ENCODE measurements around the gene P2RY6.

The P2RY6 gene

DNA sequence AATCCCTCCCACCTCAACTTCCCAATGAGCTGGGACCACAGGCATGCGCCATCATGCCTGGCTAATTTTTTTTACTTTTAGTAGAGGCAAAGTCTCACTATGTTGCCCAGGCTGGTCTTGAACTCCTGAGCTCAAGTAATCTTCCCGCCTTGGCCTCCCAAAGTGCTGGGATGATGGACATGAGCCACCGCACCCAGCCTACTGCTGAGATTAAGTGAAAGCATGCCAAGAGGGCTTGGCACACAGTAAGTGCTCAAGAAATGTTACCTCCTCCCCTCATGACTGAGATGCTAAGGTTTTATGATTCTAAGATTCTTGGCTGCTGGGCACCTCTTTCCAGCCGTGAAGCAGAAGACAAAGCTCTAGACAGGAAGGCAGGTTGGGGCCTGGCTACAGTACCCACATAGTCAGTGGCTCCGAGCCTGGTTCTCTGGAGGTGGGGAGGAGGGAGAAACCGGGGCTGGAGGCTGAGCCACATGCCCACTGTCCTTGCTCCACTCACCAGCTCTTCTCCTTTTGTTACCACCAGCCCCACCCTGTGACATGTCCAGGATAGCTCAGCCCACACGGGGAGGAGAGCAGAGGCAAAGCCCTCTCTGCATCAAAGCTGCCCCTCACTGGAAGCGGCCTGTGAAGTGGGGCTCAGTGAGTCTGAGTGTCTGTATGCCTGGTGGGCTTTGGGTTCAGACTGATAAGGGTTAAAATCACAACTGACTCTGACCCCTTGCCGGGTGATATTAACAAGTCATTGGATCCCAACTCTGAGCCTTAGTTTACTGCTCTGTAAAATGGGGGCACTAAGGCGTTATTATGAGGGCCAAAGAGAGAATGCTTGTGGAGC is 48.8 kb downstream of the P2RY6 start:
- no peak for DNase-seq

DNA sequence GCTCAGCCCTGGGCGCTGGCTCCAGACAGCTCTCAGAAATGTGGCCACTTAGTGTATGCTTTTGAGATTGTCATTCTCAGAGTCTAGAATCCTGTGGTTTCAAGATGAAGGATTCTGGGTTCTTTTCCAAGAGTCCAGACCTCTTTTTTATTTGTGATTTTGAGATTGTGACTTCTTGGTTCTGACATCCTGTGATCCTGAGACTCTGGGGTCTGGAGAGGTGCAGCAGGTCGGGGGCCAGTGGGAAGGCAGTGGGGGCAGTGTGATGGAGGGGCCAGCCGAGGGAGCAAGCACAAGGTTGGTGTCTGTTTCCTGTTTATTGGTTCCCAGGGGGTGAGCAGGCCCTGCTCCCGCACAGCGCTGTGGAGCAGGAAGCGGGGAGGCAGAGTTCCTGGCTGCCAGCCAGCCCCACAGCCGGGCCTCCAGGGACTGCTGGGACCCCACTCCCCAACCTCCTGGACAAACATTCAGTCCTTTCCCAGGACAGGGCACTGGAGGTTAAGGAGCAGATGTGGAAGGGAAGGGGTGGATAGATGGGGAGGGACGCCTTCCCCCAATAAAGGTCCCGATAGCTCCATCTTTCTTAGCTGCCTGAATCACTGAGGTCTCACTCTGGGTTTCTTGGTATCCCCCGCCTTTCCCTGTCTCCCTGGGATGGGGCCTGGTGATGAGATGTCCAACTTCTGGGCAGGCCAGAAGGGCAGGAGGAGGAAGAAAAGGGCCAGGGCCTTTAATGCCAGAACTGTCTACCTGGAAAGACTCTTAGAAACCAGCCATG is 49.7 kb downstream of the P2RY6 start:
- no peak for DNase-seq

DNA sequence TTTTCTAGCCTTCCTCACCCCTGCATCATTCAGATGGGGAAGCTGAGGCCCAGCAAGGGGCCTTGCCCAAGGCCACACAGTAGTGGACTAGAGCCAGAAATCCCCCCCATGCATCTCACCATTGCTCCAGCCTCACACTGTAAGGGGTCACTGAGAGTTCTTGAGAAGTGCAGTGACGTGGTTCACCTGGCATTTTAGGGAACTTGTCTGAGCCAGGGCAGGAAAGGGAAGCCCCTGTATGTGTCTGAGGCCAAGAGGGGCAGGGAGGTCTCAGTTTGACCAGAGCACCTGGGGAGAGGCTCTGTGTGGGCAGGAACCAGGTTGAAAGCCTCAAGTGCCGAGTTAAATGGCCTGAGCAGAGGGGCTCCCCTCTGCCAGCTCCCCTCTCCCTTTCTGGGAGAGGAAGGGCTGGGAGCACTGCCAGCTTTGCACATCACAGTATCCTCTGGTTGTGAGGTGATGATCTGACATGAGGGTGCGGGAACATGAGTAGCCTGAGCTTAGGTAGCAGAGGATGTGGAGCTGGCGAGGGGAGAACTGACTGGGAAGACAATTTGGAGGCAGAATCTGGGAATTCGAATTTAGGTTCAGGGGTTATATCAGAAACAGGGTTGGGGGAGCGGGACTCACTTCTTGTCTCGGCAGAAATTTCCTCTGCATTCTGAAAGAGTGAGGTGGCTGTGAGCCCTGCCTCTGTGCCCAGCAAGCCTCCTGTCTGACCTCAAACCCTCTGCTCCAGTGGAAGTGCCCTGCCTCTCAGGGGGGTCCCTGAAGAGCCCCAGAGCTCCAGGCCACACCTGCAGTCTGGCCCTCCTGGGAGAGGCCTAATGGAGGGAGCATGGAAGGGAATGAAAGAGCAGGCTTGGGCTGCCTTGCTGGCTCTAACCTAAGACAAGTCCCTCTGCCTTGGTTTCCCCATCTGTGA is 50.5 kb downstream of the P2RY6 start:
- peak in 1 of 2 donors; percentile 45 for DNase-seq

DNA sequence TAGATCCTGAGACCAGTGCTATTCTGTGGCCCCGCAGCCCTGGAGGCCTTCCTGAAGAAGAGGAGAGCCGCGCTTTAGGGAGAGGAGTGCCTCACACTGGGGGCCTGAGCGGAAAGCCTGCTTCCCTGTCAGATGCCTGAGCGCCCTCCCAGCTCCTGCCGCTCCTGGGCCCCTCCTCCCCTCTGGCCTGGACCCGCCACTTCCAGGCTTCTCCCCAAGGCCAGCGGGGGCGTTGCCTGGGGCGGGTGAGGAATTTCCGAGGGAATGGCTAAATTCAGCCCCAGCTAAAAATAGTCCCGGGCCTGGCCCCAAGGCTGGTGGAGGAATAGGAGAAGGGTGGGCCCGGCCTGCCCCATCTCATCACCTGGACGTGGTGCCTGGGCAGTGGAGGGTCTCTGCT is 51.3 kb downstream of the P2RY6 start:
- no peak for DNase-seq

DNA sequence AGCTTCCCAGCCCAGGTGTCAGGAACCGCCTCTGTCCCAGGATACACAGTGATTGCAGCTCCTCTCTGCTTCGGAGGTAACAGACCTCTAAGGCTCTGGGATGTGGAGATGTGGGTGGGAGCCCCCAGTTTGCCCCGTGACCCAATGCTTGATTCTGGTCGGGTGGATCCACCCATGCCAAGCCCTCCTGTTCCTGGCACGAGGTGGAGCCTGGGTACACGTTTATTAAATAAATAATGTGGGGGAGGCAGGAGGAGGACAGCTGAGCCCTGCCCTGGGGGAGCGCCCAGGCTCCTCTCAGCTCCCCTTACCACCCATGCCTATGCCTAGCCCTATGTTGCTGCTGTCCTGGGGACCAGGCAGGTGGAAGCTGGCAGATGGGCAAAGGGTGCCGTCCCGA is 52.0 kb downstream of the P2RY6 start:
- DNase-seq, result no peak

DNA sequence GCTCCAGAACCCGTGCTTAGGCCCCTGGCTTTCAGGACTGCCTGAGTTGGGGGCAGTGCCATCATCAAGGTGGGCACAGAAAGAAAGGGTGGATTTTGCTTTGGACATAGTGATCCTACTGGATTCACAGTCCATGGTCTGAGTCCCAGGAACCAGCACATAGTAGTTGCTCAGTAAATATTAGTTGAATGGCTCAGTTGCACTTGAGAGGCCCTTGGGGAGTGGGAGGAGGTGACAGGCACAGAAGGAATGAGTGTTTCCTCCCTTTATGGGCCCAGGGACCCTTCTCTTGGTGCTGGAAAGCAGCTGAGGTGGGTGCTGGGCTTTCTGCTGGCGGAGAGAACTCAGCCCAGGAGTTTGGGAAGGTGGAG is 52.5 kb downstream of the P2RY6 start:
- no peak for DNase-seq

DNA sequence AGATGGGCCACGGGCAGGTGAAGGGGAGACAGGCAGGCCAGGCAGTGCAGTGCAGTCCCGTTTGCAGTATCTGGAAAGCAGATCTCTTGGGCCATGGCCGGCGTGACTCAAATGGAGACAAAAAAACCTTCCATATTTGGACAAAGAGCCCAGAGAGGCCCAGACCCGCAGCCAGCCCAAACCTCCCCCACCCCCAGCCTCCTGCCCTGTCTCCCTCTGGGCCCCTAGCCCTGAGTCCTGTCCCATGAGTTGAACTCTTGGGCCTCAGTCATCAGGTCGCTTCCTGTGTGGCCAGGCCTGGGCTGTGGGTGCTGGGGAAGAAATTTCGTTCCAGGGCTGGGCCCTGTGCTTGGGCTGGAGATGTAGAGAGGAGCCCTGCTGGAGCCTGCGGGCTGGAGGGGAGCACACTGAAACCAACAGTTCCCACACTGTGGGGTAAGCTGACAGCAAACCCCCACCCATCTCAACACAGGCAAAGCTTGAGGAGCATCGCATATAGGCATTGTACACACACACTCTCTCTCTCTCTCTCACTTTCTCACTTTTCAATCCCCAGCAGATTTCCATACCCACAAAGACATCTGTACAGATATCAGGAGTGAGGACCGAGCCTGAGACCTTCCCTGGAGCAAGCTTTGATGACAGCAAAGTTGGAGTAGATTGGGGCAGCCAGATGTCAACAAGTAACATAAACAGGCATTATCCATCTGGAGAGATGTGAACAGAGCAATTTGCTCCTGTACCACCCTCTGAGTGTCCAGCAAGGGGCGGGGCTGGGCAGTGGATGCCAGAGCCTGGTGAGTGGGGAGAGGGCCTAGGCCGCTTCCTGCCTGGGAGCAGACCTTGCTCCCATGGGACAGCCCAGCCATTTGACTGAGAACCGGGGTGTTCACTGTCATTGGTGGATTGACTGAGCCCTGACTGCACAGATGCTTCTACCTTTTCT is 53.2 kb downstream of the P2RY6 start:
- DNase-seq, result no peak

DNA sequence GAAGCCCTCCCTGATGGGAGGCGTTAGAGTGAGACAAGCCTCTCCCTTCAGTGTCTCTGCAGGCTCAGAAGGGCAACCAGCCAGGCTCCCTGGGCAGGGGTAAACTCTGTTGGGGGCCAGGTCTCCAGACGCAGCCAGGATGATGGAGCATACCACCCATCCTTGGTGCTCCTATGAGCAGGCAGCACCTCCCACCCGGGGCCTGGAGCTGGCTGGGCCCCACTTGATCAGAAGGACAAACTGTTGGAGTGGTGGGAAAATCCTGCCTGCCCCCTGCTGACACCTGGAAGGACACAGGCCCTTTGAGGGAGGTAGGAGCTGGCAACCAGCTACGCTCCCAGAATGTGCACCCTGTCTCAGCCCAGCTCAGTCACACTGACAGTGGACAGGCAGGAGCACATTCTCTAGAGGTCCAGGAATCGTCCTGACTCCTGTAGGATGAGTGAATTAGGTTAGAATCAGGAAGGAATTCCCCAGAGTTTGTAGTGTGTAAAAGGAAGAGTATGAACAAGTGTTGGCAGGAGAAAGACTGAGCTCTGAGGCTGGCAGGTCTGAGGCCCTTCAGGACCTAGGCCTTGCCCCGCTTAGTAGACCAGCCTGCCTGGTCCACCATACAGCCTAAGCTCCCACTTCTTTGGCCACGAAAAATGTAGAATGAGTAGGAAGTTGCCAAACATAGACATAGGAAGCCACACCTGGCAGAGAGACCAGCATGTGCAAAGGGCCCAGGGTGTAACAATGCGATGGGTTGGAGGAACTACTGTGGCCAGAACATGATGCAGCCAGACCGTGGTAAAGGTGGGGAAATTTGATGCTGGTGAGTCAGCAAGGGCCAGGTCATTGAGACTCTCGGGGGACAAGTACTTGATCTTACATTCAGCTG is 55.0 kb downstream of the P2RY6 start:
- DNase-seq, result no peak

DNA sequence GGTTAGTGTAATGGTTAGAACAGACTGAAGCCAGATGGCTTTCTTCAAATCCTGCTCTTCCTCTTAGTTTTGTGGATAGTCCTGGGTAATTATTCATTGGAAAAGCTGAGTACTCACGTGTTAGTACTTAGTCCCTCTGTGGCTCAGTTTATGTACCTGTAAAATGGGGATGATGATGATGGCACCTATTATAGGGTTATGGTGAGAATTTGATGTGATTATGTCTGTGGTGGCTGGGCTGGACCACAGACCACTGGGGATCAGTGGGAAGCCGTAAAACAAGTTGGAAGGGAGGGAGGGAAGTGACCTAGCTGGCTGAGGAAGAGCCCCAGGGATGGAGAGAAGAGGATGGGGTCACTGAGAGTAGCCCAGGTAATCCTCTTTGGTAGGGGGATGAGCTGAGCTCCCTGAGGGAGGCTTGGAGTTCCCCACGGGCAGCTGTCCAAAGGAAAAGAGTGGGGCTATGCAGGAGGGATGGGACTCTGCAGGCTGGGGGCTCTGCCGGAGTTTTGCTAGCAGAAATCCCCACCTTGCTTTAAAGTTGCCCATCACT is 55.8 kb downstream of the P2RY6 start:
- DNase-seq, result no peak

DNA sequence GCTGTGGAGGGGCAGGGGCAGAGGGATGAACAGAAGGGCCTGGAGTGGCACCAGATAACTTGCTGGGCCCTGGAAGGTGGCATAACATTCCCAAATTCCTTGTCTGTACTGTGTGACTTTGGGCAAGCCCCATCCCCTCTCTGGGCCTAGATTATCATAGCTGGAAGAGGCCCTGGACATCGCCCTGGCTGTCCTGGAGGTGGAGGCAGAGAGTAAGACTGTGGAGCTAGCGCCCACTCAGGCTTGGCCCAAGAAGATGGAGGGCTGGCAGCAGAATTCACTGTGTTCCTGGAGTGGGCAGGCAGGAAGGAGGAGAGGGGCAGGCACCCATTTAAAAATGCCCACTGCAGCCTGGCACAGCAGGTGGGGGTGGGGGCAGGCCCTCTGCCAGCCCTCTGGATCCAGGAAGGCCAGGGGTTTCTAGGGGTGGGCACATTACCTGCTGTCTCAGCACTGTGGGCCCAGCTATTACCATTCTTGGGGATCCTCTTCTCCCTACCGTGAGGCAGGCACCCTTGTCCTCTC is 58.5 kb downstream of the P2RY6 start:
- no peak for DNase-seq

DNA sequence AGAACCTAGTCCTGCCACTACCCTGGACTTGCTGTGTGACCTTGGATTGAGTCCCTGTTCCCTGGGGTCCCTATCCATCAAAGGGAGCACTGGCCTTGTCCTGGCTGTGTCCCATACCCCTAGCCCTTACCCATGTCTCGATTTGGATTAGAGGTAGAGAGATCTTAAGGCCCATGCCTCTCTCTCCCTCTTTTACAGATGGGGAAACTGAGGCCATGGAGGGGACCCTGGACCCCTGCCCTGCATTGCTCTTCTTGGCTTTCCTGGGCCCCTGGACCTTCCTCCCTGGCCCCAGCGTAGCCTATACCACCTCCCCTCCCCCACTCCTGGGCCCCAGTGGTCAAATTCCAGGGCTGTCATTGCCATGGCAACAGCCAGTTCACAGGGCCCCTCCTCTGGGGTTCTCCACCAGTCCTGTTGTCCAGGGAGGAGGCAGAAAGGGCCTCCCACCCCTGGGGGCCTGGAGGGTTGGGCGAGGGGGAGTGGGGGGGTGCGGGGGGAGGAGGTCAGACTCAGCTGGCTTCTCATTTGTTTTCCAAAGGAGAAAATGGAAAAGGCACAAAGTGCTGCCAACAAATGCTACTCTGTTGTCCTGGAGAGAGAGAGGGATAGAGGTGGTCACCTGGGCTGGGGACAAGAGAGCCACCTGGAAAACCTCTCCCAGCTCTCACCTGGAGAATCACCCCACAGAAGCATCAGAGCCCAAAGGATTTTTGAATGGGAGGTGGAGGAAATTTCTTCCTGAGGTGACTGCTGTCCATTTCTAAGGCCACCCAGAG is 59.2 kb downstream of the P2RY6 start:
- DNase-seq, result no peak

DNA sequence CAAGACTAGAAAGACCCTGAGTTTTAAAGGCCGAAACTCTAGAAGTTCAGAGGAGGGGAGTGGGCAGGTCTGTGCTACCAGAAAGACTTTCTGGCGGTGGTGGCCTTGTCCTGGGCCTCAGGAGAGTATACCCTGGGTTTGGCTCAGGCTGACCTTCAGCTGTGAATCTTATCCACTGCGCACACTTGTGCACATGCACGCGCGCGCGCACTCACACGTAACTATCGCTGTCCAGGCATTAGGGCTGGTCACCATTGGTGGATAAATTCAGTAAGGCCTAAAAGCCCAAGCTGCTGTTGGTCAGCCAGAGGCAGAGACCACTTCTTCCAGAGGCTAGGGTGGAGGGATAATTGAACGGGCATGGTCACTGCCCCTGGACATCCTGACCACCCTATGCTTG is 61.0 kb downstream of the P2RY6 start:
- no peak for DNase-seq

DNA sequence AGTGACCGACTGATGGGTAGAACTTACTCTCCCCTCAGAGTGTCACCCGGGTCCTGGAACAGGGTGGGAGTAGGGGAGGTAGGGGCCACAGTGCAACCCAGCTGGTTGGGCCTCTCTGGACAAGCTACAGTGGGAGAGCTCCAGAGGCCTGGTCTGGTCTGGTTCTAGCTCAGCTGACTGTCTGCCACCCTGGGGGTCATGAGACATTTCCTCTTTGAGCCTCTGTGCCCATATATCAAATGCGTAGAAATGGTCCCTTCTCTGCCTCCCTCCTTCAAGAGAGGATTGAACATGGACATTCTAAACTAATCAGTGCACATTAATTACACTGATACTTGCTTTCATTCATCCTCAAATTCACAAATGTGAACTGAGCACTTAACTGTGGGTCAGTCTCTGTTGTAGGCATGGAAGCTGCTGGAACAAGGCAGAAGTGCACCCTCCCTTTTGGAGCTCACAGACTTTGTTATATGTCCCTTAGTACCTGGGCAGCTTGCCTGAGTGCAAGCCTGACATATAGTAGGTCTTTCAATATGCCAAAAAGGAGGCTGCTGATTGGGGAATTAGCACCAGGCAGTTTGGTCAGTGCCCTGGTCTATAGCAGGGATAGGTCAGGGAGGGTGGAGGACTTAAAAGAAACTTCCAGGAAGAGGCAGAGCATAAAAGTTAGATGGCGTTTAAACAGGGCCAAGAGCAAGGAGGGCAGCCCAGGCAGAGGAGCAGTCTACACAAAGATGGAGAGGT is 61.7 kb downstream of the P2RY6 start:
- DNase-seq, result no peak

DNA sequence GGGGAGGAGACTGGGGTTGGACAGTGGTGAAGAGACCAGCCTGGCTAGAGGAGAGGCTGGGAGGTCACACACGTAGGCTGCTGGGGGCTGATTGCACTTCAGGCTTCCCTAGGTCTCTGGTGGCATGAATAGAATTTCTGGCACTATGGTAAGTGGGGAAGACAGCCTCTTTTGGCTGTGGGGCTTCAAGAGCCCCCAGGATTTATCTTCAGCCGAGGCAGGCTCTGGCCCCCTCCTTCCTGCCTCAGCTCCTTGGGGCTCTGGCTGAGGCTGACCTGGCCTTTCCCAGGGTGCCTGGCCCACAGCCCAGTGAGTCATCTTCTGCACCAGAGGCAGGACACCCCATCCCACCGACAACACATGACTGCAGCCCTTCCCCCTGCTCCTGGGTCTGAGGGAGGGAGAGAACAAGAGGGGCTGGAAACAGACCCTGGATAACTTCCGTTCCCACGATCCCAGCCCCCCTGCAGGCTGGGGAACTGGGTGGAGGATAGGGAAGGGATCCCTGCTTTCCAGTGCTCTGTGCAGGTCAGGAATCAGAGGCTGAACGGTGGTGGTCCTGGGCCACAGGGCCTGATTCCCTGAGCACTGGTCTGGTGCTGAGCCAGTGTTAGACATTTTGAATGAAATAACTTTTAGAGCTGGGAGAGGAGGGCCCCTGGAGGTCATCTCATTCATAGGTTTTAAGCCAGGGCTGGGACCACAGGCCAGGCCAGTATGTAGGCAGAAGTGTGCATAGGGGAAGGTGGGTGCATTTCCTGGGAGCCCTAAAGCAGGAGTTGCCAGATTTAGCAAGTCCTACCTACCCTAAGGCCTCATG is 62.5 kb downstream of the P2RY6 start:
- no peak for DNase-seq

DNA sequence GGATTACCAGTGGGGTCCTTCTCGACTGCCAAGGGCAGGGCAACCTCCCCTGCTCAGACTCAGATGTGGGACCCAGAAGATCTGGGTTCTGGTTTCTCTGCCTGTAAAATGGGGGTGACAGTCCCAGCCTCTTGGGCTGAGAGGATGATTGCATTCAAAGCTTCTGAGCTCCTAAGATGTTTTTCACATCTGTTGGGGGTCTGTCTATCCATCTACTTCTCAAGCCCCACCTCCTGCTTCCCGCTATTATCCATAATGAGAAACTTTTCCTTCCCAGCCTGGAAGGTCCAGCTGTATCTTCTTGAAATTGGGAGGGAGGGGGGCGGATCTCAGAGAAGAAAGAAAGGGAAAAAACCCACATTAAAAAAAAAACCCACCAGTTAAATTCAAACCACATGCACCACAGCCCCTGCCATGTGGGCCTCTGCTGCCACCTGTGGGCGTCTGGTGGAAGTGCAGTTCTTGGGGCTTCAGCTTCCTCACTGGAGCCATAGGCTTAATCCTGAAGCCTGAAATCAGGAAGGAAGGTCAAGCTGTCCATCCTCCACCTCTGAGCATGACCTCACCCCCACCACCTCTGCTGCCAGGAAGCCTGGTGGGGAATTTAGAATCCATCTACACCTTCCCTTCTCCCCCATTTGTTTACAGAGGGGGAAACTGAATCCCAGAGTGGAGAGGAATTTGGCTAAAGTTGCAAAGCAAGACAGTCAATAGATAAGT is 63.2 kb downstream of the P2RY6 start:
- DNase-seq, result peak; percentile 73 to 79

DNA sequence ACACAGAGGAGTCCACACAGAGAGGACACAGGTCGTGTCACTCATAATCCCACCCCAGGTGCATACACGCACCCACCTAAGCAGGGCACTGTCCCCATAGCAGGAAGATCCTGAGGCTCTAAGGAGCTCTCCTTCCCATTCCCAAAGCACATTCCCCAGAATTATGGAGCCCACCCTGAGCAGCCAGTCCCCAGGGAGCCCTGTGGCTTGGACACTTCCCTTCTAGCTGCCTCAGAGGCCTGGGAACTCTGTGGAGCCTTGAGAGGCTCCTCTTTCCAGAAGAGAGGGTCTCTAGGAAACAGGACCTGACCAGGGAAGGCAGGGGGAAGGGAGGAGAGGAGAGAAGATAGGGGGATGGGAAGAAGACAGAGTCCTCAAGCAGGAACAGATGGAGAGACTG is 65.7 kb downstream of the P2RY6 start:
- no peak for DNase-seq

DNA sequence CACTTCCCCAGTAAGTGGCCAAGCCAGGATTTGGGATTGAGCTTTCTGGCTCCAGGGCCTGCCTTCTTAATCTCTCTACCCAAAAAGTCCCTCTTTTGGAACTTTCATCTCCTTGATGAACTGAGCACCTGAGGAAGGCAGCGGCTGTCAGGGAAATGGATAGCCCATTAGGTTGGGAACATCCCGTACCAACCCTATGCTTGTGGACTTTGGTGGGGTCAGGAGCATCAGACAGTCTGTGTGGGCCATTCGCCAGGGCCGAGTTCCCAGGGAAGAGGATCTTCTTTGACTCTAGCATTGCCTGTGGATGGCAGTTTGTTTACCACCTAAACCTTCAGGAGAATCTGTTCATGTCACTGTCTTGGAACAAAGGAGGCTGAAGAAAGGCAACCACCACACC is 66.1 kb downstream of the P2RY6 start:
- no peak for DNase-seq

Data from CD4-positive, alpha-beta T cell treated with Interferon alpha-2 for 1 hour (primary cell).